HG03378 (cell line): ENCODE results near the gene RNU7-1.

Experiments
- ATAC-seq: cut with Tn5 transposase; IDR thresholded peaks from one replicate; pipeline ENCODE4 v1.9.1; 2021; ENCODE audit warnings: mild to moderate bottlenecking, moderate library complexity; ENCODE audit not compliant: unreplicated experiment

Gene RNU7-1

DNA sequence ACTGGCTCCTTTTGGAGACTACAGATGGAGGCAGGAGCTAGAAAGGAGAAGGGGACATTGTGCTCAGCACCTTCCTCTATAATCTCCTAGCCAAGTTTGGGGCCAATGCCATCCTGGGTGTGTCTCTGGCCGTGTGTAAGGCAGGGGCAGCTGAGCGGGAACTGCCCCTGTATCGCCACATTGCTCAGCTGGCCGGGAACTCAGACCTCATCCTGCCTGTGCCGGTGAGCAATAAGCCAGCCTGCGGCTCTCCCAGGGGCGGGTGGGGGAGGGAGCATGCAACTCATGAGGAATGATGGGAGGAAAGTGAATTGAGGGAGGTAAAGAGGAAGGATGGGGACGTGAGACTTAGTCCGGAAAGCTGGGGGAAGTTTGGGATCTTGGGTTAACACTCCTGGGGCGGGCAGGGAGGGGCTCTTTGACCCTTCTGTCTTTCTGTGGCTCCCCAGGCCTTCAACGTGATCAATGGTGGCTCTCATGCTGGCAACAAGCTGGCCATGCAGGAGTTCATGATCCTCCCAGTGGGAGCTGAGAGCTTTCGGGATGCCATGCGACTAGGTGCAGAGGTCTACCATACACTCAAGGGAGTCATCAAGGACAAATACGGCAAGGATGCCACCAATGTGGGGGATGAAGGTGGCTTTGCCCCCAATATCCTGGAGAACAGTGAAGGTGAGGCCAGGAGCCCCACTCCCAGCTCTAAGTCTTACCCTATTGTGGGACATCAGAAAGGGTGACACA, 26.0 kb upstream of the RNU7-1 start:
- no peak for ATAC-seq

- ATAC-seq: no peak
These were observed 24.0 kb upstream of the RNU7-1 start for GRCh38 chr12:6919588-6919987.

DNA sequence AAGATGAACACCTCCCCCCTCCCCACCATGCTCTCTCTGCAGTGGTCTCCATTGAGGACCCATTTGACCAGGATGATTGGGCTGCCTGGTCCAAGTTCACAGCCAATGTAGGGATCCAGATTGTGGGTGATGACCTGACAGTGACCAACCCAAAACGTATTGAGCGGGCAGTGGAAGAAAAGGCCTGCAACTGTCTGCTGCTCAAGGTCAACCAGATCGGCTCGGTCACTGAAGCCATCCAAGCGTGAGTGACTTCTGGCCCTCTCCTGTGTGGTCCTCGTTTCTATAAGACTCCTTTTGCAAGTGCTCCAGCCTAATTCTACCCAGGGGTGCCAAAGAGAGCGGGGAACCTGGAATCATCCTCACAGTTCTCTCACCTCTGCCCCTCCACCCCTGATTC, 22.1 kb upstream of the RNU7-1 start:
- no peak for ATAC-seq

- ATAC-seq: no peak
These were observed 21.3 kb upstream of the RNU7-1 start for GRCh38 chr12:6921996-6922946.

- ATAC-seq: no peak
These were observed 20.4 kb upstream of the RNU7-1 start for GRCh38 chr12:6923003-6923732.

GRCh38 chr12:6923851-6924250, 19.8 kb upstream of the RNU7-1 start:
- no peak for ATAC-seq

DNA sequence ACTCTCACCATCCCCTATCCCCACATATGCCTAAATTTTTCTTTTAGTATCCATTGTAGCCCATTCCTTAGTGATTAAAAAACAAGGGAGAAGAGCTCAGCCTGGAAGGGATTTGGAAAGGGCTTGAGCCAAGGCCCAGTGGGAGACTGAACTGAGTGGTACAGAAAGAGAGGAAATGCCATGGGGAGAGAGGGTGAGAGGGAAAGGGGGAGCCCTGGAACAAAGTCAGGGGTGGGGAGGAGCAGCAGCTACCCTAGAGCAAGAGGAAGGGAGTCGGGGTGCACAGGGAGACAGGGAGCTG, 18.4 kb upstream of the RNU7-1 start:
- no peak for ATAC-seq

GRCh38 chr12:6925540-6926279, 17.9 kb upstream of the RNU7-1 start:
- no peak for ATAC-seq

GRCh38 chr12:6927379-6928021, 16.1 kb upstream of the RNU7-1 start, which contains the start of gene ATN1:
TSS of gene ATN1 (plus strand) at chr12:6927959. CDS start at chr12:6934002, 6,043 bp downstream.
- no peak for ATAC-seq

DNA sequence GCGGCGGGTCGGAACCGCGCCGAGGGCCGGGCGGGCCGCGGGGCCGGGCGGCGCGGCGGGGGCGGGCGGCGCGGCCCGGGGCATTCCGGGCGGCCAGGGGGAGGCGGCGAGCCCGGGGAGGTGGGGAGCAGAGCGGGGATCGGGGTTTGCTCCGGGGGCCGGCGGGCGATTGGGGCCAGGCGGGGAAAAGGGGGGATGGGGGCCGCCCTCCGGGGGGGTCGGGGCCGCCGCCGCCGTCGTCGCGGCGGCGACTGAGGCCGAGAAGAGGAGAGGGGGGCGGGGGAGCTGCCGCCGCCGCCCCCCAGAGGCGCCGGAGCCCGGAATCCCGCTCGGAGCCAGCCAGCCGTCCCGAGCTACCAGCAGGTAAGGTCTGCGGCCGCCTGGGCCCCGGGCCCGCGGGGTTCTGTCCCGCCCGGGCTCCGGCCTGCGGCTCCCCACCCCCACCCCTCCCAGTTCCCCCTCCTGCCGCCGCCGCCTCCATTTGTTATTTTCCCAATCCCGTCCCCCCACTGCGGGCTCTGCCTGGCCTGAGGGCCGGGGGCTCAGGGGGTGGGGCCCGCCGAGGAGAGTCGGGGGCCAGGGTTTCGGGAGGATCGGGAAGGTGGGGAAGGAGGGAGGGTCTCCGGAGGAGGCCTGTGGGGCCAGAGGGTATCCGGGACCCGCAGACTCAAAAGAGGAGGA, 15.5 kb upstream of the RNU7-1 start:
- no peak for ATAC-seq

- ATAC-seq: no peak
These were observed 14.8 kb upstream of the RNU7-1 start for GRCh38 chr12:6928703-6929407.

GRCh38 chr12:6929466-6930452, 13.9 kb upstream of the RNU7-1 start:
- ATAC-seq: no peak

DNA sequence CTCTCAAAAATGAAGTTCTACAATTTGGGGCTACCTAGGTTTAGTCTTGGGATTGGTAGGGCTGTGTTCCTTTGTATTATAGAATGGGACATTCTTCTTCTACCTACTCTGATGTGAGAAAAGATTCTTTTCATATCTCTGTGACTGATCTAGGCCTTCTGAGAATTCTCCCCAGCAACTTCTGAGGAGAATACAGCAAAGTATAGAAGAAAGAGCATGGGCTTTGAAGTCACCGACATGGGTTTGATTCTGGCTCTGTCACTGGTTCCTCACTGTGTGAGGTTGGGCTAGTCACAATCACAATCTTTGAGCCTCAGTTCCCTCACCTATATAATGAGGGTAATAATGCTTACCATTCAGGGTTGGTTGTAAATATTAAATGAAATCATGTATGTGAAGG, 10.8 kb upstream of the RNU7-1 start:
- no peak for ATAC-seq

DNA sequence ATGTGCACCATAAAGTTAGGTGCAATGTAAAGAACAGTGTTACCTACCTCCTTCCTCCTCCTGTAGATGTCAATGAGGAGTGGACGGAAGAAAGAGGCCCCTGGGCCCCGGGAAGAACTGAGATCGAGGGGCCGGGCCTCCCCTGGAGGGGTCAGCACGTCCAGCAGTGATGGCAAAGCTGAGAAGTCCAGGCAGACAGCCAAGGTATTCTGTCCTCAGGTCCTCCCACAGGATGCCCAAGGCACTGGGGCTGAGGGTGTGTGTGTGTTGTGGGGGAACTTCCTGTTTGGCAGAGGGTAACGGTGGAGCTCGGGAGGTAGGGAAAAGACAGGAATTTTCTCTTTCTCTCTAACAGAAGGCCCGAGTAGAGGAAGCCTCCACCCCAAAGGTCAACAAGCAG, 9.5 kb upstream of the RNU7-1 start:
- no peak for ATAC-seq

DNA sequence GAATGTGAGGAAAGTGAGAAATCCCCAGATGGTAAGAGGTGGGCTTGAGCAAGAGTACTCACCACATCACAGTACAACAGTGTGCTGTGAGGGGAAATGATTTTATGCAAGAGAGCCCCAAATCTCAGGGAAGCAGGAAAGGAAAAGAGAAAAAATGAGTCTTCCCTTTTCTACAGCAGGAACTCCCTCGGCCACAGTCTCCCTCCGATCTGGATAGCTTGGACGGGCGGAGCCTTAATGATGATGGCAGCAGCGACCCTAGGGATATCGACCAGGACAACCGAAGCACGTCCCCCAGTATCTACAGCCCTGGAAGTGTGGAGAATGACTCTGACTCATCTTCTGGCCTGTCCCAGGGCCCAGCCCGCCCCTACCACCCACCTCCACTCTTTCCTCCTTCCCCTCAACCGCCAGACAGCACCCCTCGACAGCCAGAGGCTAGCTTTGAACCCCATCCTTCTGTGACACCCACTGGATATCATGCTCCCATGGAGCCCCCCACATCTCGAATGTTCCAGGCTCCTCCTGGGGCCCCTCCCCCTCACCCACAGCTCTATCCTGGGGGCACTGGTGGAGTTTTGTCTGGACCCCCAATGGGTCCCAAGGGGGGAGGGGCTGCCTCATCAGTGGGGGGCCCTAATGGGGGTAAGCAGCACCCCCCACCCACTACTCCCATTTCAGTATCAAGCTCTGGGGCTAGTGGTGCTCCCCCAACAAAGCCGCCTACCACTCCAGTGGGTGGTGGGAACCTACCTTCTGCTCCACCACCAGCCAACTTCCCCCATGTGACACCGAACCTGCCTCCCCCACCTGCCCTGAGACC, 8.0 kb upstream of the RNU7-1 start:
- no peak for ATAC-seq

DNA sequence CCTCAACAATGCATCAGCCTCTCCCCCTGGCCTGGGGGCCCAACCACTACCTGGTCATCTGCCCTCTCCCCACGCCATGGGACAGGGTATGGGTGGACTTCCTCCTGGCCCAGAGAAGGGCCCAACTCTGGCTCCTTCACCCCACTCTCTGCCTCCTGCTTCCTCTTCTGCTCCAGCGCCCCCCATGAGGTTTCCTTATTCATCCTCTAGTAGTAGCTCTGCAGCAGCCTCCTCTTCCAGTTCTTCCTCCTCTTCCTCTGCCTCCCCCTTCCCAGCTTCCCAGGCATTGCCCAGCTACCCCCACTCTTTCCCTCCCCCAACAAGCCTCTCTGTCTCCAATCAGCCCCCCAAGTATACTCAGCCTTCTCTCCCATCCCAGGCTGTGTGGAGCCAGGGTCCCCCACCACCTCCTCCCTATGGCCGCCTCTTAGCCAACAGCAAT, 7.4 kb upstream of the RNU7-1 start:
- ATAC-seq: no peak
